HepG2 (cell line): ENCODE results near the gene RAC3. TPM values are rescaled to one million over a fixed set of nuclear protein-coding genes. Genes with fewer than 3 reads are reported as not detected.

Experiments
- AGO1 ChIP-seq: fragments of 200-400 bp; formaldehyde crosslinking; IDR thresholded peaks from 2 replicates; pipeline ENCODE4 v1.6.1; 2017; ENCODE audit warnings: mild to moderate bottlenecking, low read depth, low read length, moderate library complexity; ENCODE audit not compliant: poor library complexity, severe bottlenecking
- CHCHD3 ChIP-seq: sonication (generic); formaldehyde crosslinking; IDR thresholded peaks from 2 replicates; pipeline ENCODE4 v1.8.0; 2022; ENCODE audit warnings: mild to moderate bottlenecking, missing genetic modification reagents, moderate library complexity
- FOXA3 ChIP-seq: IDR thresholded peaks from 2 replicates; pipeline ENCODE4 v1.6.1; 2016; ENCODE audit warnings: missing genetic modification reagents, missing compliant biosample characterization
- HOXD1 ChIP-seq: sonication (generic); formaldehyde crosslinking; IDR thresholded peaks from 2 replicates; pipeline ENCODE4 v1.5.0; 2020; ENCODE audit warnings: missing genetic modification reagents
- MYNN ChIP-seq: sonication (generic); formaldehyde crosslinking; IDR thresholded peaks from 2 replicates; pipeline ENCODE4 v1.4.0; 2020; ENCODE audit warnings: mild to moderate bottlenecking, low read depth, missing genetic modification reagents
- PTBP1 ChIP-seq: fragments of 200-400 bp; formaldehyde crosslinking; IDR thresholded peaks from 2 replicates; pipeline ENCODE4 v1.6.1; 2018; ENCODE audit warnings: low read length, low read depth; ENCODE audit not compliant: poor library complexity, severe bottlenecking
- SMARCE1 ChIP-seq: fragments of 450-650 bp; IDR thresholded peaks from 2 replicates; pipeline ENCODE4 v1.6.1; 2017; ENCODE audit warnings: borderline replicate concordance
- YEATS2 ChIP-seq: sonication (generic); formaldehyde crosslinking; IDR thresholded peaks from 2 replicates; pipeline ENCODE4 v1.4.0; 2020; ENCODE audit warnings: missing genetic modification reagents, borderline replicate concordance
- ZBTB20 ChIP-seq: sonication (generic); formaldehyde crosslinking; IDR thresholded peaks from 2 replicates; pipeline ENCODE4 v1.8.1; 2023; ENCODE audit warnings: missing genetic modification reagents, low read depth, mild to moderate bottlenecking, borderline replicate concordance
- ZNF121 ChIP-seq: sonication (generic); formaldehyde crosslinking; IDR thresholded peaks from 2 replicates; pipeline ENCODE4 v1.5.0; 2020; ENCODE audit warnings: mild to moderate bottlenecking, missing genetic modification reagents
- ZNF124 ChIP-seq: sonication (generic); formaldehyde crosslinking; IDR thresholded peaks from 2 replicates; pipeline ENCODE4 v1.4.0; 2020; ENCODE audit warnings: missing genetic modification reagents
- ZNF263 ChIP-seq: sonication (generic); formaldehyde crosslinking; IDR thresholded peaks from 2 replicates; pipeline ENCODE4 v1.4.0; 2020; ENCODE audit warnings: missing genetic modification reagents
- ZNF431 ChIP-seq: sonication (generic); formaldehyde crosslinking; IDR thresholded peaks from 2 replicates; pipeline ENCODE4 v1.9.0; 2022; ENCODE audit warnings: missing genetic modification reagents, low read depth, mild to moderate bottlenecking, borderline replicate concordance
- ZNF530 ChIP-seq: sonication (generic); formaldehyde crosslinking; IDR thresholded peaks from 2 replicates; pipeline ENCODE4 v1.5.0; 2020; ENCODE audit warnings: low read depth, mild to moderate bottlenecking, missing genetic modification reagents
- polyA plus RNA-seq, 8 experiments: library from polyadenylated mRNA; depleted of rRNA in 3 of 8; stranded (reverse) in 7 of 8; unstranded in 1 of 8; fragments of >200 nt; fragmentation: Illumina TruSeq in 4 of 8; extraction: Trizol in 4 of 8; gene quantifications; 2 replicates each; pipeline versions ENCODE4 v1.2.1 to v1.2.3, GENCODE V29; 2011 to 2016; ENCODE audit warnings: low read depth in 4 of 8, missing spikeins in 1 of 8, mixed read lengths in 1 of 8; ENCODE audit not compliant: insufficient read depth in 1 of 8
- total RNA-seq, 5 experiments: library from RNA; depleted of rRNA; stranded (reverse); fragments of >200 nt; fragmentation: Illumina TruSeq; extraction: Trizol; gene quantifications; 2 replicates each; pipeline ENCODE4 v1.2.3, GENCODE V29; 2016; ENCODE audit warnings: low read depth in 1 of 5
- TF ChIP-seq, protein P1 (sequence below): sonication (generic); formaldehyde crosslinking; IDR thresholded peaks from 2 replicates; pipeline ENCODE4 v1.4.0; 2020; ENCODE audit warnings: missing genetic modification reagents, mild to moderate bottlenecking, borderline replicate concordance
- TF ChIP-seq, protein P2 (sequence below): sonication (generic); formaldehyde crosslinking; IDR thresholded peaks from 2 replicates; pipeline ENCODE4 v1.5.0; 2020; ENCODE audit warnings: missing genetic modification reagents
- TF ChIP-seq, protein P3 (sequence below): sonication (generic); formaldehyde crosslinking; IDR thresholded peaks from 2 replicates; pipeline ENCODE4 v1.4.0; 2020; ENCODE audit warnings: missing genetic modification reagents
- TF ChIP-seq, protein P4 (sequence below): sonication (generic); formaldehyde crosslinking; IDR thresholded peaks from 2 replicates; pipeline ENCODE4 v1.4.0; 2020; ENCODE audit warnings: mild to moderate bottlenecking, missing genetic modification reagents

RAC3 gene
- total and polyA plus RNA-seq, 2 of the 13 experiments (the other 11 are each of a cell fraction or from before 2014, with no cell fraction given): 10.5 to 21.3 TPM

DNA sequence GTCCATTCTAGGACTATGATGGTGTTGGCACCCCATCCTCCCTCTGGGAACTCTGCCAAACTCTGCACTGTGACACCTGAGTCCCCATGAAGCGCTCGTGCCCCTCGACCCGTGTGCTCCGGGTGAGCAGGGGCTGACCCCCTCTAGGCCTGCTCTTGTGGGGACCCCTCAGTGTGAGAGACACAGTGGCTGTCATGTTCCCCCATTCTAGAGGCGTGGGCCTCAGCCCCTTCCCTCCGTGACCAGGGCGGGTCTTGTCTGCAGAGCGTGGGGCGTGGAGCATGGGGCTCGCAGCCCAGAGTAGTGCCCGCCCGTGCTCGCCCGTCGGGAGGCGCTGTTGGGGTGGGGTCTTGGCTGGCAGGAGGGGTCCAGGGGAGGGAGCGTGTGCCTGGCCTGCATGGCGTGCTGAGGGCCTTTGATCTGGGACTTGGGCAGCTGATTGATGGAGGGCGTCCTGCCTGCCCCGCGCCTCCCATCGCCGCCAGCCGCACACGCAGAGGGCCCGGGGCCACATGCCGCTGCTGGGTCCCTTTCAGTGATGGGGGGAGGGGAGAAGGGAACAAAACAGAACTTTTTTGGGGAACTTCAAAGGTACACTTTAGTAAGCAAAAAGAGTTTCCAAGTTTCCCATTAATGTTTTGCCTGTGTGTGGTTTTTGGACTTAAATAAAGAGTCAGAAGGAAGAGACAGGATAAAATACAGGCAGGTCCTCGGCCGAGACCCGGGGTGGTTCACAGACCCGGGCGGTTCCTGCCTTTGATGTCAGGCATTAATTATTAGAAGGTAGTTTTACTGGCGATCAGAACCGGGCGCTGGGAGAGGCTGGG, 31.3 kb upstream of the RAC3 start (continued):
- TF ChIP-seq, protein P1, sequence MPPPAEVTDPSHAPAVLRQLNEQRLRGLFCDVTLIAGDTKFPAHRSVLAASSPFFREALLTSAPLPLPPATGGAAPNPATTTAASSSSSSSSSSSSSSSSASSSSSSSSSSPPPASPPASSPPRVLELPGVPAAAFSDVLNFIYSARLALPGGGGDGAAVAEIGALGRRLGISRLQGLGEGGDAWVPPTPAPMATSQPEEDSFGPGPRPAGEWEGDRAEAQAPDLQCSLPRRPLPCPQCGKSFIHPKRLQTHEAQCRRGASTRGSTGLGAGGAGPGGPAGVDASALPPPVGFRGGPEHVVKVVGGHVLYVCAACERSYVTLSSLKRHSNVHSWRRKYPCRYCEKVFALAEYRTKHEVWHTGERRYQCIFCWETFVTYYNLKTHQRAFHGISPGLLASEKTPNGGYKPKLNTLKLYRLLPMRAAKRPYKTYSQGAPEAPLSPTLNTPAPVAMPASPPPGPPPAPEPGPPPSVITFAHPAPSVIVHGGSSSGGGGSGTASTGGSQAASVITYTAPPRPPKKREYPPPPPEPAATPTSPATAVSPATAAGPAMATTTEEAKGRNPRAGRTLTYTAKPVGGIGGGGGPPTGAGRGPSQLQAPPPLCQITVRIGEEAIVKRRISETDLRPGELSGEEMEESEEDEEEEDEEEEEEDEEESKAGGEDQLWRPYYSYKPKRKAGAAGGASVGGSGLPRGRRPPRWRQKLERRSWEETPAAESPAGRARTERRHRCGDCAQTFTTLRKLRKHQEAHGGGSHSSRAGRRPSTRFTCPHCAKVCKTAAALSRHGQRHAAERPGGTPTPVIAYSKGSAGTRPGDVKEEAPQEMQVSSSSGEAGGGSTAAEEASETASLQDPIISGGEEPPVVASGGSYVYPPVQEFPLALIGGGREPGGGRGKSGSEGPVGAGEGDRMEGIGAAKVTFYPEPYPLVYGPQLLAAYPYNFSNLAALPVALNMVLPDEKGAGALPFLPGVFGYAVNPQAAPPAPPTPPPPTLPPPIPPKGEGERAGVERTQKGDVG (CRISPR knock-in tag): peak; percentile 81; the same call in 1 of the 2 replicates
- TF ChIP-seq AGO1: peak; percentile 43
- TF ChIP-seq CHCHD3 (CRISPR knock-in tag): peak; percentile 36; the same call in 1 of the 2 replicates
- TF ChIP-seq, protein P2, sequence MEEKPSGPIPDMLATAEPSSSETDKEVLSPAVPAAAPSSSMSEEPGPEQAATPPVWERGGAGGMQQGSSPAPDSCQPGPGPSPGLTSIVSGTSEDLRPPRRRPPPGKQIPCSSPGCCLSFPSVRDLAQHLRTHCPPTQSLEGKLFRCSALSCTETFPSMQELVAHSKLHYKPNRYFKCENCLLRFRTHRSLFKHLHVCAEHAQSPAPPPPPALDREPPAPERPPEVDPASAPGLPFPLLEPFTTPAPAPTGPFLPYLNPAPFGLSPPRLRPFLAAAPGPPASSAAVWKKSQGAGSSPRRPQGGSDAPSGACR (CRISPR knock-in tag): peak; percentile 80
- peak; percentile 59 for TF ChIP-seq PTBP1
- TF ChIP-seq ZBTB20: peak; percentile 30; the same call in 1 of the 2 replicates
- 0 out of 2 replicates have a peak, but pooled peaks have one; percentile 80 for TF ChIP-seq ZNF530 (CRISPR knock-in tag)
- TF ChIP-seq ZNF121 (CRISPR knock-in tag): peak; percentile 48; the same call in 1 of the 2 replicates
- no peak for TF ChIP-seq YEATS2
- peak; percentile 28; the same call in 1 of the 2 replicates for TF ChIP-seq FOXA3 (CRISPR knock-in tag)
- TF ChIP-seq SMARCE1: no peak
- TF ChIP-seq, protein P3, sequence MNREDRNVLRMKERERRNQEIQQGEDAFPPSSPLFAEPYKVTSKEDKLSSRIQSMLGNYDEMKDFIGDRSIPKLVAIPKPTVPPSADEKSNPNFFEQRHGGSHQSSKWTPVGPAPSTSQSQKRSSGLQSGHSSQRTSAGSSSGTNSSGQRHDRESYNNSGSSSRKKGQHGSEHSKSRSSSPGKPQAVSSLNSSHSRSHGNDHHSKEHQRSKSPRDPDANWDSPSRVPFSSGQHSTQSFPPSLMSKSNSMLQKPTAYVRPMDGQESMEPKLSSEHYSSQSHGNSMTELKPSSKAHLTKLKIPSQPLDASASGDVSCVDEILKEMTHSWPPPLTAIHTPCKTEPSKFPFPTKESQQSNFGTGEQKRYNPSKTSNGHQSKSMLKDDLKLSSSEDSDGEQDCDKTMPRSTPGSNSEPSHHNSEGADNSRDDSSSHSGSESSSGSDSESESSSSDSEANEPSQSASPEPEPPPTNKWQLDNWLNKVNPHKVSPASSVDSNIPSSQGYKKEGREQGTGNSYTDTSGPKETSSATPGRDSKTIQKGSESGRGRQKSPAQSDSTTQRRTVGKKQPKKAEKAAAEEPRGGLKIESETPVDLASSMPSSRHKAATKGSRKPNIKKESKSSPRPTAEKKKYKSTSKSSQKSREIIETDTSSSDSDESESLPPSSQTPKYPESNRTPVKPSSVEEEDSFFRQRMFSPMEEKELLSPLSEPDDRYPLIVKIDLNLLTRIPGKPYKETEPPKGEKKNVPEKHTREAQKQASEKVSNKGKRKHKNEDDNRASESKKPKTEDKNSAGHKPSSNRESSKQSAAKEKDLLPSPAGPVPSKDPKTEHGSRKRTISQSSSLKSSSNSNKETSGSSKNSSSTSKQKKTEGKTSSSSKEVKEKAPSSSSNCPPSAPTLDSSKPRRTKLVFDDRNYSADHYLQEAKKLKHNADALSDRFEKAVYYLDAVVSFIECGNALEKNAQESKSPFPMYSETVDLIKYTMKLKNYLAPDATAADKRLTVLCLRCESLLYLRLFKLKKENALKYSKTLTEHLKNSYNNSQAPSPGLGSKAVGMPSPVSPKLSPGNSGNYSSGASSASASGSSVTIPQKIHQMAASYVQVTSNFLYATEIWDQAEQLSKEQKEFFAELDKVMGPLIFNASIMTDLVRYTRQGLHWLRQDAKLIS (CRISPR knock-in tag): peak; percentile 89
- peak; percentile 9; the same call in 1 of the 2 replicates for TF ChIP-seq ZNF263 (CRISPR knock-in tag)
- peak; percentile 70; the same call in 1 of the 2 replicates for TF ChIP-seq ZNF431
- TF ChIP-seq ZNF124 (CRISPR knock-in tag): 0 out of 2 replicates have a peak, but pooled peaks have one; percentile 15
- TF ChIP-seq, protein P4, sequence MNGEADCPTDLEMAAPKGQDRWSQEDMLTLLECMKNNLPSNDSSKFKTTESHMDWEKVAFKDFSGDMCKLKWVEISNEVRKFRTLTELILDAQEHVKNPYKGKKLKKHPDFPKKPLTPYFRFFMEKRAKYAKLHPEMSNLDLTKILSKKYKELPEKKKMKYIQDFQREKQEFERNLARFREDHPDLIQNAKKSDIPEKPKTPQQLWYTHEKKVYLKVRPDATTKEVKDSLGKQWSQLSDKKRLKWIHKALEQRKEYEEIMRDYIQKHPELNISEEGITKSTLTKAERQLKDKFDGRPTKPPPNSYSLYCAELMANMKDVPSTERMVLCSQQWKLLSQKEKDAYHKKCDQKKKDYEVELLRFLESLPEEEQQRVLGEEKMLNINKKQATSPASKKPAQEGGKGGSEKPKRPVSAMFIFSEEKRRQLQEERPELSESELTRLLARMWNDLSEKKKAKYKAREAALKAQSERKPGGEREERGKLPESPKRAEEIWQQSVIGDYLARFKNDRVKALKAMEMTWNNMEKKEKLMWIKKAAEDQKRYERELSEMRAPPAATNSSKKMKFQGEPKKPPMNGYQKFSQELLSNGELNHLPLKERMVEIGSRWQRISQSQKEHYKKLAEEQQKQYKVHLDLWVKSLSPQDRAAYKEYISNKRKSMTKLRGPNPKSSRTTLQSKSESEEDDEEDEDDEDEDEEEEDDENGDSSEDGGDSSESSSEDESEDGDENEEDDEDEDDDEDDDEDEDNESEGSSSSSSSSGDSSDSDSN (CRISPR knock-in tag): peak; percentile 86
- TF ChIP-seq MYNN (CRISPR knock-in tag): 0 out of 2 replicates have a peak, but pooled peaks have one; percentile 40
- peak; percentile 97 for TF ChIP-seq HOXD1 (CRISPR knock-in tag)
